ENCODE results near the gene MDN1. TPM values are rescaled to one million over a fixed set of nuclear protein-coding genes. Genes with fewer than 3 reads are reported as not detected.

MDN1 gene
- total and polyA plus RNA-seq, 11 donors: 9.1 to 38.0 (median 24.4) TPM

DNA sequence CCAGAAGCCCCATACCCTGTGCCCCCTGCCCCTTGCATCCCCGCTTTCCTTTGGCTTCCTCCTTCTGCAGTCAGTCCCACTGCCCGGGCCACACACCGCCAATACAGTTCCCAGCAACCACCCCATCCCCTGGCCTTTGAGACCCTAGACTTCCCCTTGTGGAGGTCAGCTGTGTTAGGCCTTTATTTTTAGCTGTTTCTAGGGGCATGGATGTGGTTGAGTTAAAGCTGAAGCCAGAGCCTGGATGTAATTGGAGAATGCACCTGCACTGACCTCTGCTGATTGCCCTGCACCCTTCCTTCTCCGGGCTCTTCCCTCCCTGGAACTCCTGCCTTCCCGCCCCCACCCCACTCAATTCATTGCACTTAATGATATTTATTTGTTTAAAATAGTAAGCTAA lies 214.9 kb downstream of the MDN1 start:
- no peak overlapping the region for H3K4me3 ChIP-seq
- TF ChIP-seq, protein P1, sequence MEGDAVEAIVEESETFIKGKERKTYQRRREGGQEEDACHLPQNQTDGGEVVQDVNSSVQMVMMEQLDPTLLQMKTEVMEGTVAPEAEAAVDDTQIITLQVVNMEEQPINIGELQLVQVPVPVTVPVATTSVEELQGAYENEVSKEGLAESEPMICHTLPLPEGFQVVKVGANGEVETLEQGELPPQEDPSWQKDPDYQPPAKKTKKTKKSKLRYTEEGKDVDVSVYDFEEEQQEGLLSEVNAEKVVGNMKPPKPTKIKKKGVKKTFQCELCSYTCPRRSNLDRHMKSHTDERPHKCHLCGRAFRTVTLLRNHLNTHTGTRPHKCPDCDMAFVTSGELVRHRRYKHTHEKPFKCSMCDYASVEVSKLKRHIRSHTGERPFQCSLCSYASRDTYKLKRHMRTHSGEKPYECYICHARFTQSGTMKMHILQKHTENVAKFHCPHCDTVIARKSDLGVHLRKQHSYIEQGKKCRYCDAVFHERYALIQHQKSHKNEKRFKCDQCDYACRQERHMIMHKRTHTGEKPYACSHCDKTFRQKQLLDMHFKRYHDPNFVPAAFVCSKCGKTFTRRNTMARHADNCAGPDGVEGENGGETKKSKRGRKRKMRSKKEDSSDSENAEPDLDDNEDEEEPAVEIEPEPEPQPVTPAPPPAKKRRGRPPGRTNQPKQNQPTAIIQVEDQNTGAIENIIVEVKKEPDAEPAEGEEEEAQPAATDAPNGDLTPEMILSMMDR (IDR thresholded peaks at IDR 0.05): no peak
- ATAC-seq: no peak
- H3K36me3 ChIP-seq: peaks cover 0 to 11% (median 0%) of the 10 kb centered on the region in 9 donors
- H3K4me1 ChIP-seq: peaks cover 0 to 8% (median 0%) of the 10 kb centered on the region in 12 donors
- WGBS, 4 donors: 81 to 87% (median 84%) methylated on average over 5 of the region's 5 CpGs
- no peak for DNase-seq
- no peaks in the 10 kb centered on the region for H3K9me3 ChIP-seq
- H3K27ac ChIP-seq: no peak overlapping the region
- no peaks in the 10 kb centered on the region for H3K27me3 ChIP-seq
- intact Hi-C loops (cut with DNase I): no loop called here

DNA sequence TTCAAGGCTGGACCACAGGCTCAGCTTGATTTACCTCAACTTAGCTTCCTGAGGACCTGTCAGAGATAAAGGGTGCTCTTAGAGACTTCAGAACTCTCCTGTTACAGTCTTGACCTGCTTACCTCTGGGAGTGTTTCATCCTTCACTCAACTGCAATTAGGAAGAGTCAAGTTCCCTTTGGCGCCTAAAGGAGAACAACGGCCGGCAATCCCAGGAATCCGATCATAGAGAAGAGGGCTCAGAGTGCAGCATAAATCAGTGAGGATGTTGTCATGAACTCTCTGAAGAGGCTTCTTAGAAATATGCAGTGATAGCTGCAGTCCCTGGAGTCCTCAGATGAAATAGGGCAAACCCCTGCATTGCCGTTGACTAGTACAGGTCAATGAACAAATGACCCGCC lies 217.4 kb downstream of the MDN1 start:
- intact Hi-C loops (cut with DNase I): no loop called here
- TF ChIP-seq, protein P1 (IDR thresholded peaks at IDR 0.05): no peak
- TF ChIP-seq POLR2A (IDR thresholded peaks at IDR 0.05): no peak
- H3K9me3 ChIP-seq: no peaks in the 10 kb centered on the region
- H3K4me1 ChIP-seq: peaks cover 0 to 12% (median 0%) of the 10 kb centered on the region in 12 donors
- WGBS, 4 donors: 93 to 98% (median 96%) methylated on average over 6 of the region's 6 CpGs
- DNase-seq (no peak), ATAC-seq (no peak)
- peaks cover 0 to 11% (median 0%) of the 10 kb centered on the region in 9 donors for H3K36me3 ChIP-seq
- no peaks in the 10 kb centered on the region for H3K27me3 ChIP-seq
- H3K27ac ChIP-seq: no peak overlapping the region
- no peak overlapping the region for H3K4me3 ChIP-seq

DNA sequence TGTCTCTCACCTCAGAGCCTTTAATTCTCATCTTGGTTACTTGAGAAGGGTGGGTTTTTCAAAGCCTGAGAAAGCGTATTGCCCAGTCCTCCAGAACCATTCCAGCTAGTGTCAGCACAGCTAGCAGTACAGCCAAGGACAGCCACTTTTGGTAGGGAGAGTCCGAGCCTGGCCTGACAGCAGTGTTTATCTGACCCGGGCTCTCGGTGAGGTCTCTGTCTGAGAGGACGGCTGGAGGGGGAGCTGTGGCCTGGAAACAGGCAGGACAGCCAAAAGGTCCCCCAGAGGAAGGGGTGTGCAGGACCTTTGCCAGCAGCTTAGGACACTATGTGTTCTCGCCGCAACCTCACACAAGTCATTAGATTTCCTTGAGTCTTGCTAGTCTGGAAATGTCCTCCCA lies 219.9 kb downstream of the MDN1 start:
- DNase-seq (peak in 4 of 5 donors; percentile 25 to 62 (median 35)), ATAC-seq (peak; percentile 66 to 73 (median 70))
- intact Hi-C loops (cut with DNase I): loop anchor here in 2 of 10 donors (5.0 to 10.0 kb wide), 2 partner anchors 145 to 167 kb away; partner anchors contain the start of gene ANKRD6 (in 1 of the 2)
- 41 to 62% (median 58%) methylated on average over 7 of the region's 7 CpGs for WGBS, 4 donors
- no peaks in the 10 kb centered on the region for H3K27me3 ChIP-seq
- no peak overlapping the region for H3K4me3 ChIP-seq
- no peak for TF ChIP-seq POLR2A (IDR thresholded peaks at IDR 0.05)
- H3K27ac ChIP-seq: peak overlapping the region in 5 of 12 donors; percentile 12 to 34 (median 18)
- H3K36me3 ChIP-seq: peaks cover 0 to 2% (median 0%) of the 10 kb centered on the region in 9 donors
- peaks cover 0 to 16% (median 5%) of the 10 kb centered on the region in 12 donors for H3K4me1 ChIP-seq
- no peaks in the 10 kb centered on the region for H3K9me3 ChIP-seq

DNA sequence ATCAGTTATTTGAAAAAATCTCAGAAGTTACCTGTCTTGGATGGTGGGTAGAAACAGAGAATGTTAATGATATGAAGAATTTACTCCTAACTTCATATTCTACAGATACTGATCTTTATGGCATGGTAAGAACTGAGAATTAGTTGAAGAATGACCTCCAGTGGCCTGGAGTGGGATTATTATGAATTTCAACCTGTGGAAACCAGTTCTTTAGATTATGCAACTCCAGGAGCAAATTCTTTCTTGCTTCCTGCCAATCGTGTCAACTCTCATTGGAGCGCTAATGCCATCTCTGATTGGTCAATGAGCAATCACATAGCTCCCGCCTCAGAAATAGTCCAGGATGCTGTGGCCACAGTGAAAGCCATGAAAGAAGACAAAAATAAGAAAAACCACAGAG lies 221.6 kb downstream of the MDN1 start:
- ATAC-seq (peak in 2 of 4 donors; percentile 29 to 38), DNase-seq (no peak)
- Histone ChIP-seq H3K4me1 (peaks cover 0 to 16% (median 5%) of the 10 kb centered on the region in 12 donors), H3K9me3 (no peaks in the 10 kb centered on the region), H3K27ac (no peak overlapping the region), H3K27me3 (no peaks in the 10 kb centered on the region), H3K36me3 (peaks cover 0 to 2% (median 0%) of the 10 kb centered on the region in 9 donors), H3K4me3 (no peak overlapping the region)
- TF ChIP-seq POLR2A (IDR thresholded peaks at IDR 0.05): no peak
- TF ChIP-seq, protein P1 (IDR thresholded peaks at IDR 0.05): peak in 7 of 12 donors; percentile 14 to 42 (median 31)
- WGBS, 4 donors: 40 to 58% (median 47%) methylated on average over 3 of the region's 3 CpGs
- intact Hi-C loops (cut with DNase I): loop anchor here in 2 of 10 donors (5.0 to 10.0 kb wide), 2 partner anchors 143 to 166 kb away; partner anchors contain the start of gene ANKRD6 (in 1 of the 2)
